Sigmoid colon (tissue), 7 donors: ENCODE results near the gene EDEM2. TPM values are rescaled to one million over a fixed set of nuclear protein-coding genes. Genes with fewer than 3 reads are reported as not detected.

Experiments used
- DNase-seq: peaks from one replicate; pipeline ENCODE4 v3.0.0-alpha.2; 2019
- H3K27ac ChIP-seq, 4 donors: fragments of 200-600 bp; sonication (generic); one replicate each; pipeline ENCODE4 v1.5.1; 2016 to 2019; ENCODE audit warnings: mild to moderate bottlenecking in 1 of 4
- H3K27me3 ChIP-seq, 3 donors: fragments of 200-600 bp; sonication (generic); one replicate each; pipeline ENCODE4 v1.5.1; 2019; ENCODE audit warnings: mild to moderate bottlenecking in 1 of 3
- H3K36me3 ChIP-seq, 4 donors: fragments of 200-600 bp; sonication (generic); one replicate each; pipeline ENCODE4 v1.5.1; 2016 to 2019
- H3K4me1 ChIP-seq, 4 donors: fragments of 200-600 bp; sonication (generic); one replicate each; pipeline ENCODE4 v1.5.1; 2017 to 2019
- H3K4me3 ChIP-seq, 4 donors: fragments of 200-600 bp; sonication (generic); one replicate each; pipeline ENCODE4 v1.5.1; 2017 to 2019; ENCODE audit warnings: mild to moderate bottlenecking in 2 of 4, moderate library complexity in 1 of 4
- H3K9me3 ChIP-seq, 4 donors: fragments of 200-600 bp in 3 of 4; sonication (generic) in 3 of 4; one replicate each; pipeline versions ENCODE4 v1.5.1 to v1.6.1; 2013 to 2019
- CTCF ChIP-seq, 4 experiments: fragments of 450-650 bp in 3 of 4; fragments of 200-600 bp in 1 of 4; IDR thresholded peaks; one replicate each; pipeline ENCODE4 v1.5.1; 2016 to 2019; ENCODE audit warnings: antibody characterized with exemption in 4 of 4, mild to moderate bottlenecking in 3 of 4, moderate library complexity in 2 of 4
- EP300 ChIP-seq, 4 donors: sonication (generic); formaldehyde crosslinking; IDR thresholded peaks; one replicate each; pipeline ENCODE4 v1.6.1; 2017; ENCODE audit warnings: antibody characterized with exemption in 4 of 4
- POLR2A ChIP-seq, 2 donors: fragments of 450-650 bp; IDR thresholded peaks; one replicate each; pipeline ENCODE4 v1.6.1; 2016; ENCODE audit warnings: antibody characterized with exemption in 2 of 2, mild to moderate bottlenecking in 2 of 2, moderate library complexity in 2 of 2
- POLR2AphosphoS5 ChIP-seq, 4 donors: sonication (generic); formaldehyde crosslinking; IDR thresholded peaks; one replicate each; pipeline ENCODE4 v1.6.1; 2017; ENCODE audit warnings: antibody characterized with exemption in 4 of 4
- WGBS, 2 donors: extraction: QIAGEN DNeasy Blood & Tissue Kit; methylation state at CpG; one replicate each; pipeline ENCODE4 v1.1.7; 2013; 5-methylcytosine and 5-hydroxymethylcytosine counted together
- intact Hi-C: fragments of 100-400 bp; cut with DNase I; formaldehyde crosslinking; loops from one replicate; pipeline ENCODE4 v1.15.1; 2023
- polyA plus RNA-seq, 3 donors: library from polyadenylated mRNA; stranded (reverse); fragments of 200-250 nt; gene quantifications; one replicate each; pipeline ENCODE4 v1.2.3, GENCODE V29; 2013
- total RNA-seq, 4 donors: library from RNA; depleted of rRNA; stranded (reverse); fragments of >200 nt; gene quantifications; one replicate each; pipeline ENCODE4 v1.1.0, GENCODE V29; 2016
- donor health status: healthy with polysubstance abuse.
- donor health status: Bipolar disorder and iron deficiency.
- donor health status: healthy.

Gene EDEM2
- total and polyA plus RNA-seq, 7 donors, result 8.4 to 24.9 (median 10.8) TPM

- peaks cover 12 to 96% (median 53%) of the 10 kb centered on the region in 4 donors for H3K36me3 ChIP-seq
- no peak overlapping the region for H3K4me3 ChIP-seq
- TF ChIP-seq EP300 (IDR thresholded peaks at IDR 0.05) (no peak), CTCF (IDR thresholded peaks at IDR 0.05) (no peak), POLR2AphosphoS5 (IDR thresholded peaks at IDR 0.05) (no peak), POLR2A (IDR thresholded peaks at IDR 0.05) (no peak)
- intact Hi-C loops, result no loop called here
- 87 to 97% methylated on average over 5 of the region's 5 CpGs for WGBS, 2 donors
- no peaks in the 10 kb centered on the region for H3K9me3 ChIP-seq
- no peak overlapping the region for H3K27ac ChIP-seq
- H3K27me3 ChIP-seq, result no peaks in the 10 kb centered on the region
- no peaks in the 10 kb centered on the region for H3K4me1 ChIP-seq
- DNase-seq, result no peak
Observed at GRCh38 chr20:35122756-35123405, 24.3 kb downstream of the EDEM2 start.

- Histone ChIP-seq H3K27ac (no peak overlapping the region), H3K36me3 (peaks cover 12 to 94% (median 50%) of the 10 kb centered on the region in 4 donors), H3K9me3 (no peaks in the 10 kb centered on the region), H3K4me3 (no peak overlapping the region), H3K27me3 (no peaks in the 10 kb centered on the region), H3K4me1 (no peaks in the 10 kb centered on the region)
- intact Hi-C loops, result no loop called here
- TF ChIP-seq CTCF (IDR thresholded peaks at IDR 0.05) (no peak), POLR2A (IDR thresholded peaks at IDR 0.05) (no peak), EP300 (IDR thresholded peaks at IDR 0.05) (no peak), POLR2AphosphoS5 (IDR thresholded peaks at IDR 0.05) (no peak)
- DNase-seq, result no peak
- 94 to 96% methylated on average over 7 of the region's 7 CpGs for WGBS, 2 donors
Observed at GRCh38 chr20:35121186-35121585, 25.9 kb downstream of the EDEM2 start.

- DNase-seq, result no peak
- Histone ChIP-seq H3K9me3 (no peaks in the 10 kb centered on the region), H3K27ac (no peak overlapping the region), H3K4me3 (no peak overlapping the region), H3K27me3 (no peaks in the 10 kb centered on the region), H3K4me1 (no peaks in the 10 kb centered on the region), H3K36me3 (peaks cover 12 to 96% (median 49%) of the 10 kb centered on the region in 4 donors)
- TF ChIP-seq EP300 (IDR thresholded peaks at IDR 0.05) (no peak), CTCF (IDR thresholded peaks at IDR 0.05) (no peak), POLR2A (IDR thresholded peaks at IDR 0.05) (no peak), POLR2AphosphoS5 (IDR thresholded peaks at IDR 0.05) (no peak)
- intact Hi-C loops, result no loop called here
- 87 to 92% methylated on average over 8 of the region's 8 CpGs for WGBS, 2 donors
Observed at GRCh38 chr20:35120012-35120701, 27.0 kb downstream of the EDEM2 start.

- H3K9me3 ChIP-seq, result no peaks in the 10 kb centered on the region
- intact Hi-C loops, result no loop called here
- no peaks in the 10 kb centered on the region for H3K4me1 ChIP-seq
- peaks cover 4 to 80% (median 36%) of the 10 kb centered on the region in 4 donors for H3K36me3 ChIP-seq
- 87 to 91% methylated on average over 1 of the region's 1 CpG for WGBS, 2 donors
- H3K27ac ChIP-seq, result no peak overlapping the region
- no peak overlapping the region for H3K4me3 ChIP-seq
- no peak for DNase-seq
- TF ChIP-seq POLR2A (IDR thresholded peaks at IDR 0.05), result no peak
- TF ChIP-seq CTCF (IDR thresholded peaks at IDR 0.05), result no peak
- no peak for TF ChIP-seq POLR2AphosphoS5 (IDR thresholded peaks at IDR 0.05)
- TF ChIP-seq EP300 (IDR thresholded peaks at IDR 0.05), result no peak
- H3K27me3 ChIP-seq, result no peaks in the 10 kb centered on the region
Observed at GRCh38 chr20:35117629-35118028, 29.5 kb downstream of the EDEM2 start.
